Mesenchymal stem cell (in vitro differentiated cells and primary cell): ENCODE results near the gene CAD.

Experiments used
- DNase-seq: peaks from one replicate; pipeline ENCODE4 v3.0.0-alpha.2; 2013
- H2AFZ ChIP-seq: one replicate; pipeline ENCODE4 v1.6.1; 2013; ENCODE audit warnings: low read depth, mild to moderate bottlenecking, control low read depth, inconsistent platforms, low read length, moderate library complexity
- H2AK5ac ChIP-seq: 2 replicates; pipeline ENCODE4 v1.6.1; 2013; ENCODE audit warnings: low read length, moderate library complexity, mild to moderate bottlenecking, inconsistent platforms; ENCODE audit not compliant: severe bottlenecking
- H2BK120ac ChIP-seq: one replicate; pipeline ENCODE4 v1.6.1; 2013; ENCODE audit warnings: low read depth, mild to moderate bottlenecking, inconsistent platforms, low read length, moderate library complexity
- H2BK12ac ChIP-seq, 2 experiments: one replicate each; pipeline ENCODE4 v1.6.1; 2013; ENCODE audit warnings: inconsistent platforms in 2 of 2, low read length in 2 of 2, mild to moderate bottlenecking in 2 of 2, moderate library complexity in 2 of 2, control low read depth in 1 of 2
- H2BK15ac ChIP-seq: one replicate; pipeline ENCODE4 v1.6.1; 2013; ENCODE audit warnings: mild to moderate bottlenecking, low read depth, inconsistent platforms; ENCODE audit not compliant: poor library complexity, severe bottlenecking
- H2BK5ac ChIP-seq: 2 replicates; pipeline ENCODE4 v1.6.1; 2013; ENCODE audit warnings: low read depth, mild to moderate bottlenecking, low read length, control low read depth, inconsistent platforms; ENCODE audit not compliant: poor library complexity, severe bottlenecking
- H3K14ac ChIP-seq, 2 experiments: one replicate each; pipeline ENCODE4 v1.6.1; 2013; ENCODE audit warnings: inconsistent platforms in 2 of 2, low read length in 2 of 2, control low read depth in 1 of 2, mild to moderate bottlenecking in 1 of 2, moderate library complexity in 1 of 2
- H3K18ac ChIP-seq, 2 experiments: one replicate each; pipeline ENCODE4 v1.6.1; 2013; ENCODE audit warnings: inconsistent platforms in 2 of 2, low read length in 2 of 2, control low read depth in 1 of 2, low read depth in 1 of 2, mild to moderate bottlenecking in 1 of 2
- H3K23ac ChIP-seq, 2 experiments: one replicate each; pipeline ENCODE4 v1.6.1; 2013; ENCODE audit warnings: inconsistent platforms in 2 of 2, low read length in 2 of 2, mild to moderate bottlenecking in 2 of 2, moderate library complexity in 2 of 2, control low read depth in 1 of 2
- H3K27ac ChIP-seq: 2 replicates; pipeline ENCODE4 v1.5.1; 2013; ENCODE audit warnings: mild to moderate bottlenecking, moderate library complexity, low read length, control low read depth, inconsistent platforms; ENCODE audit not compliant: poor library complexity, severe bottlenecking
- H3K27me3 ChIP-seq, 2 experiments: 2 replicates each; pipeline versions ENCODE4 v1.6.1 to v1.7.0; 2013; ENCODE audit warnings: low read length in 2 of 2, mild to moderate bottlenecking in 2 of 2, moderate library complexity in 2 of 2, control low read depth in 1 of 2, inconsistent platforms in 1 of 2; ENCODE audit not compliant: control insufficient read depth in 1 of 2, insufficient read depth in 1 of 2
- H3K36me3 ChIP-seq, 2 experiments: 2 replicates each; pipeline versions ENCODE4 v1.6.1 to v1.7.0; 2013; ENCODE audit warnings: low read length in 2 of 2, control low read depth in 1 of 2, inconsistent platforms in 1 of 2, low read depth in 1 of 2, mild to moderate bottlenecking in 1 of 2; ENCODE audit not compliant: insufficient read depth in 2 of 2, control insufficient read depth in 1 of 2
- H3K4ac ChIP-seq, 2 experiments: one replicate each; pipeline ENCODE4 v1.6.1; 2013; ENCODE audit warnings: inconsistent platforms in 2 of 2, low read length in 2 of 2, mild to moderate bottlenecking in 2 of 2, moderate library complexity in 2 of 2, control low read depth in 1 of 2, low read depth in 1 of 2
- H3K4me1 ChIP-seq: 2 replicates; pipeline ENCODE4 v1.6.1; 2013; ENCODE audit warnings: low read depth, low read length, control low read depth; ENCODE audit not compliant: control insufficient read depth, insufficient read depth
- H3K4me2 ChIP-seq: 2 replicates; pipeline ENCODE4 v1.6.1; 2013; ENCODE audit warnings: low read length, mild to moderate bottlenecking, inconsistent platforms; ENCODE audit not compliant: poor library complexity, severe bottlenecking
- H3K4me3 ChIP-seq, 2 experiments: 2 replicates each; pipeline versions ENCODE4 v1.5.1 to v1.7.0; 2013; ENCODE audit warnings: low read length in 2 of 2, mild to moderate bottlenecking in 2 of 2, control low read depth in 1 of 2, low read depth in 1 of 2; ENCODE audit not compliant: insufficient read depth in 1 of 2
- H3K79me1 ChIP-seq: replicated peaks from 2 replicates; pipeline ENCODE4 v1.6.1; 2013; ENCODE audit warnings: mild to moderate bottlenecking, control low read depth, low read length, inconsistent platforms; ENCODE audit not compliant: poor library complexity, severe bottlenecking
- H3K9ac ChIP-seq: 2 replicates; pipeline ENCODE4 v1.7.0; 2013; ENCODE audit warnings: mild to moderate bottlenecking, low read length, moderate library complexity
- H3K9me3 ChIP-seq: 2 replicates; pipeline ENCODE4 v1.7.0; 2013; ENCODE audit warnings: mild to moderate bottlenecking, low read length; ENCODE audit not compliant: control insufficient read depth
- H4K8ac ChIP-seq: one replicate; pipeline ENCODE4 v1.6.1; 2013; ENCODE audit warnings: inconsistent platforms, mild to moderate bottlenecking, low read length, moderate library complexity
- H4K91ac ChIP-seq: one replicate; pipeline ENCODE4 v1.6.1; 2013; ENCODE audit warnings: mild to moderate bottlenecking, low read length, inconsistent platforms
- WGBS: methylation state at CpG from one replicate; pipeline ENCODE4 v1.1.7; 2013; ENCODE audit warnings: mixed read lengths; 5-methylcytosine and 5-hydroxymethylcytosine counted together

The CAD gene

DNA sequence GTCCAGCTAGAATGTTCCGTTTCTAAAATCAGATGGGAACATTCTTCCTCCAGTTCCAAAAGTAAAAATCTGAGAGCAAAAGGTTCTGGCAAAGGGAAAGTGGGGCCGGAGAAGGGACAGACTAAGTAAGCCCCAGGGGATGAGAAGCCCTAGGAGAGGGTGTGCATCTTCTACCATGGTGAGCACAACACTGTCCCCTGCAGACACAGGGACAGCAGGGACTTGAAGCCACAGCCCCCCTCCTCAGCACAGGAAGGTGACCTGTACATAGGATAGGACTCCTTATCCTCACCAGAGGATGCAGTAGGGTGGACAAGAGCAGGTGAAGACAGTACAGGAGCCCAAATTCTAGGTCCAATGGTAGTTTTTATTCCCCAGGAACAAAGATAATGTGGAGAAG, 17.9 kb upstream of the CAD start:
- WGBS, result 100% methylated on average over 1 of the region's 2 CpGs
- Histone ChIP-seq H2BK120ac (no peak overlapping the region), H3K18ac (no peak overlapping the region), H3K4ac (no peak overlapping the region), H4K8ac (no peak overlapping the region), H2AK5ac (no peak overlapping the region), H3K9ac (no peak overlapping the region), H3K27me3 (peaks cover 0 to 4% of the 10 kb centered on the region in 2 experiments), H3K4me2 (no peak overlapping the region), H3K4me3 (no peak overlapping the region), H2AFZ (no peak overlapping the region), H3K79me1 (no peaks in the 10 kb centered on the region), H2BK15ac (no peak overlapping the region), H2BK5ac (no peak overlapping the region), H3K14ac (no peak overlapping the region), H3K27ac (no peak overlapping the region), H3K23ac (no peak overlapping the region), H3K9me3 (no peaks in the 10 kb centered on the region), H4K91ac (no peak overlapping the region), H3K4me1 (peaks cover 1% of the 10 kb centered on the region), H3K36me3 (peaks cover 29 to 41% of the 10 kb centered on the region in 2 experiments), H2BK12ac (no peak overlapping the region)
- DNase-seq, result no peak

DNA sequence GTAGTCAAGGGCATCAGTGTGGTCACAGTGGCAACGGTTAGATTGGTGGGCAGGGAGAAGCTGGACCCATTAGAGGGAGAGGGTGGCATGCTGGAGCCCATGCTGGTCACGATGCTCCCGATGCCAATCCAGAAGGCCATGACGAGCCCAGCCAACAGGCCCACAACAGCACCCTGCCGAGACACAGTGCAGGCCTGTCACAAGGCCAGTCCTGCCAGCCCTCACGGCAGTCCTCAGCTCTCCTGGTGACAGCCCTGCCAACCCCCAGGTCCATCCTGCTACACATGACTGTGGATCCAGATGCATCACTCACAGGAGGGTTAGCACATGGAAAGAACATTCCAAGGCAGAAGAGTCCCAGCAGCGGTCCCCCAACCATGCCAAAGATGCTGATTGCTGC, 15.5 kb upstream of the CAD start:
- H2BK5ac ChIP-seq, result no peak overlapping the region
- no peak overlapping the region for H3K4me3 ChIP-seq
- H3K14ac ChIP-seq, result no peak overlapping the region
- H4K91ac ChIP-seq, result no peak overlapping the region
- no peak overlapping the region for H3K23ac ChIP-seq
- no peak overlapping the region for H2BK12ac ChIP-seq
- no peak overlapping the region for H3K27ac ChIP-seq
- H3K36me3 ChIP-seq, result peaks cover 50 to 65% of the 10 kb centered on the region in 2 experiments
- H3K79me1 ChIP-seq, result no peaks in the 10 kb centered on the region
- 96% methylated on average over 7 of the region's 7 CpGs for WGBS
- no peak overlapping the region for H2BK120ac ChIP-seq
- H3K9ac ChIP-seq, result no peak overlapping the region
- H3K18ac ChIP-seq, result no peak overlapping the region
- no peak overlapping the region for H4K8ac ChIP-seq
- no peak overlapping the region for H2AK5ac ChIP-seq
- H3K27me3 ChIP-seq, result no peaks in the 10 kb centered on the region
- no peak overlapping the region for H3K4me2 ChIP-seq
- H3K9me3 ChIP-seq, result no peaks in the 10 kb centered on the region
- no peak overlapping the region for H3K4ac ChIP-seq
- DNase-seq, result no peak
- no peaks in the 10 kb centered on the region for H3K4me1 ChIP-seq
- no peak overlapping the region for H2AFZ ChIP-seq
- no peak overlapping the region for H2BK15ac ChIP-seq

- Histone ChIP-seq H3K9me3 (no peaks in the 10 kb centered on the region), H2BK12ac (no peak overlapping the region), H3K36me3 (peaks cover 60 to 77% of the 10 kb centered on the region in 2 experiments), H3K23ac (no peak overlapping the region), H3K4ac (no peak overlapping the region), H3K27ac (no peak overlapping the region), H4K91ac (no peak overlapping the region), H3K4me3 (no peak overlapping the region), H2AFZ (no peak overlapping the region), H3K79me1 (peaks cover 1% of the 10 kb centered on the region), H3K4me1 (no peaks in the 10 kb centered on the region), H3K27me3 (no peaks in the 10 kb centered on the region), H2BK5ac (no peak overlapping the region), H3K14ac (no peak overlapping the region), H3K4me2 (no peak overlapping the region), H4K8ac (no peak overlapping the region), H2BK120ac (no peak overlapping the region), H3K18ac (no peak overlapping the region), H2BK15ac (no peak overlapping the region), H2AK5ac (no peak overlapping the region), H3K9ac (no peak overlapping the region)
- no peak for DNase-seq
- WGBS, result 88% methylated on average over 2 of the region's 2 CpGs
These were observed 14.3 kb upstream of the CAD start for GRCh38 chr2:27202854-27203253.

DNA sequence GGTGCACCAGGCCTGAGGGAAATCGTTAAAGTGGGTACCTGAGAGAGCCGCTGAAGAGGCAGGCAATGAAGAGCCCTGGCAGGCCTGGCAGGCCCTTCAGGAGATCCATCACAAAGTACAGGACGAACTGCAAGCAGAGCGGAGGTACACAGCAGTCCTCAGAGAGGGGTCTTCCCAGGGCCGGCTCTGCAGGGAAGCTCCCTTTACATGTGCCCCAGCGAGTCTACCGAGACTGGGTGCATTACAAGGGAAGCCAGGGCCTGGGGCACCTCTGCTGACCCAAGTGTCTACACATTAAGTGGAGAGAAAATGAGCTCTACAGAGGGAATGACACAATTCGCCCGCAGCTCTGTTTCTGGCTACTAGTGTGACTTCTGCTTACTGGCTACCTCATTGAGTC, 13.4 kb upstream of the CAD start:
- H3K4me1 ChIP-seq, result no peaks in the 10 kb centered on the region
- H2AK5ac ChIP-seq, result no peak overlapping the region
- no peaks in the 10 kb centered on the region for H3K27me3 ChIP-seq

More for the DNA sequence above, 13.4 kb upstream of the CAD start:
- H3K23ac ChIP-seq, result no peak overlapping the region
- H2BK120ac ChIP-seq, result no peak overlapping the region
- 99% methylated on average over 9 of the region's 9 CpGs for WGBS
- peaks cover 68 to 86% of the 10 kb centered on the region in 2 experiments for H3K36me3 ChIP-seq
- no peak overlapping the region for H2BK5ac ChIP-seq
- H3K9ac ChIP-seq, result no peak overlapping the region
- H3K27ac ChIP-seq, result no peak overlapping the region
- no peak overlapping the region for H3K4ac ChIP-seq
- no peak overlapping the region for H2BK12ac ChIP-seq
- no peaks in the 10 kb centered on the region for H3K9me3 ChIP-seq
- no peak overlapping the region for H3K4me2 ChIP-seq
- no peak overlapping the region for H4K91ac ChIP-seq
- H3K14ac ChIP-seq, result no peak overlapping the region
- H2BK15ac ChIP-seq, result no peak overlapping the region
- no peak overlapping the region for H4K8ac ChIP-seq
- H3K18ac ChIP-seq, result no peak overlapping the region
- no peak overlapping the region for H3K4me3 ChIP-seq
- H3K79me1 ChIP-seq, result peaks cover 8% of the 10 kb centered on the region
- no peak for DNase-seq
- no peak overlapping the region for H2AFZ ChIP-seq
